Heart right ventricle (tissue), 16 donors: ENCODE measurements around the gene AUTS2. TPM values are rescaled to one million over a fixed set of nuclear protein-coding genes. Genes with fewer than 3 reads are reported as not detected.

ENCODE experiments used
- ATAC-seq, 8 donors: fragments of 200-7000 bp; cut with Tn5 transposase; one replicate each; pipeline ENCODE4 v1.9.1; 2020; ENCODE audit warnings: mild to moderate bottlenecking in 8 of 8, moderate library complexity in 8 of 8, moderate number of reproducible peaks in 1 of 8
- DNase-seq, 2 donors: peaks; one replicate each; pipeline ENCODE4 v3.0.0-alpha.2; 2020
- H3K27ac ChIP-seq, 10 donors: fragments of 200-600 bp; sonication (generic) in 2 of 10; one replicate each; pipeline versions ENCODE4 v1.5.0 to v1.8.0; 2020 to 2022; ENCODE audit warnings: mild to moderate bottlenecking in 3 of 10
- H3K27me3 ChIP-seq, 7 donors: fragments of 200-600 bp; one replicate each; pipeline ENCODE4 v1.8.0; 2021 to 2022; ENCODE audit warnings: mild to moderate bottlenecking in 2 of 7
- H3K36me3 ChIP-seq, 9 donors: fragments of 200-600 bp; sonication (generic) in 1 of 9; one replicate each; pipeline versions ENCODE4 v1.5.0 to v1.8.0; 2020 to 2022; ENCODE audit warnings: mild to moderate bottlenecking in 2 of 9
- H3K4me1 ChIP-seq, 9 donors: fragments of 200-600 bp; sonication (generic) in 1 of 9; one replicate each; pipeline versions ENCODE4 v1.5.0 to v1.8.0; 2020 to 2022; ENCODE audit warnings: mild to moderate bottlenecking in 4 of 9
- H3K4me3 ChIP-seq, 10 donors: fragments of 200-600 bp; sonication (generic) in 2 of 10; one replicate each; pipeline versions ENCODE4 v1.5.0 to v1.8.0; 2020 to 2022; ENCODE audit warnings: mild to moderate bottlenecking in 7 of 10, moderate library complexity in 2 of 10
- H3K9me3 ChIP-seq, 11 donors: fragments of 200-600 bp in 10 of 11; sonication (generic) in 2 of 11; one replicate each; pipeline versions ENCODE4 v1.5.0 to v1.8.0; 2013 to 2022; ENCODE audit warnings: mild to moderate bottlenecking in 2 of 11, control low read depth in 1 of 11, moderate library complexity in 1 of 11
- CTCF ChIP-seq, 9 donors: fragments of 200-600 bp; sonication (generic) in 2 of 9; IDR thresholded peaks; one replicate each; pipeline versions ENCODE4 v1.5.0 to v1.8.0; 2021 to 2022; ENCODE audit warnings: antibody characterized with exemption in 9 of 9, mild to moderate bottlenecking in 5 of 9, moderate library complexity in 1 of 9
- WGBS, 2 donors: extraction: QIAGEN DNeasy Blood & Tissue Kit; methylation state at CpG; one replicate each; pipeline ENCODE4 v1.1.7; 2013; ENCODE audit warnings: inconsistent platforms in 1 of 2; 5-methylcytosine and 5-hydroxymethylcytosine counted together
- intact Hi-C, 10 donors: fragments of 100-400 bp; cut with DNase I; formaldehyde crosslinking; loops; one replicate each; pipeline versions ENCODE4 v1.11.1 to v1.14.2; 2022
- polyA plus RNA-seq, 2 donors: library from polyadenylated mRNA; stranded (reverse); fragments of 200-250 nt; gene quantifications; one replicate each; pipeline ENCODE4 v1.2.3, GENCODE V29; 2013
- total RNA-seq, 10 donors: library from RNA; stranded (reverse); fragmentation: NEBNext Ultra II Directional in 3 of 10; extraction: Animal tissue kit (Norgen Biotek cat#: 25700) in 3 of 10; gene quantifications; one replicate each; pipeline versions ENCODE4 v1.2.1 to v1.2.4, GENCODE V29; 2021 to 2023
- donor health status: Arrhythmogenic right ventricular cardiomyopathy.
- donor health status: ischemic (EF 13 %, LVEDD 7.1; RV severe dilation, severe dysfunction).
- donor health status: healthy with polysubstance abuse.
- donor health status: DM: no; HTN: yes; CAD: no.
- donor health status: DM: no; HTN: no; CAD: no.
- donor health status: ischemic (EF 25% LVEDD 6.9; RV normal size, moderate dysfunction).
- donor health status: ischemic (EF 25% LVEDD 5.7; RV mildly dilated, moderate dysfunction).
- donor health status: healthy.
- donor health status: DM: yes; HTN: yes; CAD: no.
- donor health status: Ischemic cardiomyopathy.
- donor health status: ischemic (EF 35%, LVEDD 5.7; RV mildly dilated, moderate dysfunction).
- donor health status: nonischemic (EF 11% LVEDD 7.7; RV severe dilation, severe dysfunction).
- donor health status: DM: yes; HTN: yes; CAD: no.
- donor health status: PGD.
- donor health status: ischemic (EF 29% LVEDD 5.4; RV normal size, mild dysfunction).
- donor health status: nonischemic (EF 23%, LVEDD 6.1; RV moderate dilation, normal function).

AUTS2 gene
- total and polyA plus RNA-seq, 12 donors: 1.6 to 11.2 (median 7.3) TPM

- no peaks in the 10 kb centered on the region for H3K27me3 ChIP-seq
- no peaks in the 10 kb centered on the region for H3K9me3 ChIP-seq
- no peak for DNase-seq
- H3K4me1 ChIP-seq: peaks cover 0 to 4% (median 0%) of the 10 kb centered on the region in 9 donors
- 97% methylated on average over 7 of the region's 7 CpGs for WGBS, 2 donors
- no peak for TF ChIP-seq CTCF (IDR thresholded peaks at IDR 0.05)
- H3K4me3 ChIP-seq: no peak overlapping the region
- no peak for ATAC-seq
- no peaks in the 10 kb centered on the region for H3K36me3 ChIP-seq
- intact Hi-C loops: no loop called here
- no peak overlapping the region for H3K27ac ChIP-seq
These were observed 285.2 kb downstream of the AUTS2 start for GRCh38 chr7:69883399-69883891.

GRCh38 chr7:69885431-69885830, 287.2 kb downstream of the AUTS2 start:
- Histone ChIP-seq H3K27ac (no peak overlapping the region), H3K4me3 (no peak overlapping the region), H3K4me1 (peaks cover 0 to 5% (median 0%) of the 10 kb centered on the region in 9 donors), H3K9me3 (no peaks in the 10 kb centered on the region), H3K27me3 (no peaks in the 10 kb centered on the region), H3K36me3 (no peaks in the 10 kb centered on the region)
- ATAC-seq (no peak), DNase-seq (no peak)
- no peak for TF ChIP-seq CTCF (IDR thresholded peaks at IDR 0.05)
- 52 to 61% methylated on average over 3 of the region's 3 CpGs for WGBS, 2 donors
- intact Hi-C loops: no loop called here

DNA sequence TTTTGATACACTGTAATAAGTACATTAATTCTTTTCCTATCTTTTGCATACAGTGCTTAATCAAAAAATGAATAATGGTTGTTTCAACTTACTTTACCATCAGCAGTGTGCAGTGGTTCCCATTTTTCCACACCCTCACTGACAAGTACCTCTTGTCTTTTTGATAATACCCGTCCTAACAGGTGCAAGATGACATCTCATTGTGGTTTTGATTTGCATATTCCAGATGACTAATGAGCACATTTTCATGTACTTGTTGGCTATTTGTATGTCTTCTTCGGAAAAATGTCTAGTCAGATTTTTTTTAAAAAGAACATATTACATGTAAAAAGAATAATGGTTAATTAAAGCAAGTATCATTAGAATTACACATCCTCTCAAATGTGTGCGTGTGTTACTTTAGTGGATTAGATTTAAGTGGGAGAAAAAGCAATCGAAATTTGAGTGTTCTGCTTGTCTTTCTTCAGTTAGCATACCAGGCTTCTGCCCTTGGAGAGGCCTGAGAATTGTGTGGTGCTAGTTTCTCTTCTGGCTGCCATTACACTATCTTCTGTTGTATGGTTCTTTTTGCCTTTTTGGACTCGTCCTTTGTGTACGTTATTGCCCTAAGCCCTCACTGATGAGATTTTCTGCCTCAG, 291.2 kb downstream of the AUTS2 start:
- no peak overlapping the region for H3K27ac ChIP-seq
- WGBS, 2 donors: 79 to 89% methylated on average over 6 of the region's 6 CpGs
- peaks cover 0 to 5% (median 0%) of the 10 kb centered on the region in 9 donors for H3K4me1 ChIP-seq
- H3K4me3 ChIP-seq: peak overlapping the region in 1 of 10 donors; percentile 13
- H3K27me3 ChIP-seq: no peaks in the 10 kb centered on the region
- H3K36me3 ChIP-seq: no peaks in the 10 kb centered on the region
- ATAC-seq: no peak
- no peaks in the 10 kb centered on the region for H3K9me3 ChIP-seq
- intact Hi-C loops: no loop called here
- no peak for TF ChIP-seq CTCF (IDR thresholded peaks at IDR 0.05)
- DNase-seq: no peak

DNA sequence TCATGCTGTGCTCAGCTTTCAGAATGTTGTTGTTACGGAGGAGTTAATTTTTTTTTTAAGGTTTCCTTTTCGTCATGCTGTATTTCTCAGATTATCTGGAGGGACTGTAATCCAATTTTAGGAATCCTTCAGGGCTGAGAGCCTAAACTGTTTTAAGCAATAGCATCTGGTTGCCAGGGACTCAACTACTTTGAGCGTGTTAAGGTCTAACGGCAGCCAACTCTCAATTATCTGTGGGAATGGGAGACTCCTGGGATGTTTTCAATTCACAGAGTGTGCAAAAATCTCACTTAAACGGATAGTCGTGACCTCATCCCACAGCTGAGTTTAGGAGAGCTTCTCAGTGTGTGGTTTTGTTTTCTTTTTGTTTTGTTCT, 291.7 kb downstream of the AUTS2 start:
- peak in 1 of 8 donors; percentile 14 for ATAC-seq
- DNase-seq: no peak
- H3K4me1 ChIP-seq: peaks cover 0 to 5% (median 0%) of the 10 kb centered on the region in 9 donors
- no peaks in the 10 kb centered on the region for H3K36me3 ChIP-seq
- intact Hi-C loops: loop anchor here in 1 of 10 donors (10.0 kb wide), 1 partner anchor 295 kb away; the partner anchor contains the start of gene AUTS2
- peak overlapping the region in 1 of 10 donors; percentile 13 for H3K4me3 ChIP-seq
- 65 to 69% methylated on average over 6 of the region's 6 CpGs for WGBS, 2 donors
- no peaks in the 10 kb centered on the region for H3K27me3 ChIP-seq
- TF ChIP-seq CTCF (IDR thresholded peaks at IDR 0.05): no peak
- H3K9me3 ChIP-seq: no peaks in the 10 kb centered on the region
- no peak overlapping the region for H3K27ac ChIP-seq
